IMR-90 (cell line): Measurements from ENCODE around the gene TNFRSF21. TPM values are rescaled to one million over a fixed set of nuclear protein-coding genes. Genes with fewer than 3 reads are reported as not detected.

Experiments
- ATAC-seq: fragments of 200-7000 bp; cut with Tn5 transposase; 2 replicates; pipeline ENCODE4 v1.9.1; 2020; ENCODE audit warnings: low read depth, mild to moderate bottlenecking, moderate library complexity
- BruUV-seq: library from RNA; stranded (reverse); fragments of 400-500 nt; replicated peaks from 2 replicates; lab custom pipeline; 2021; lab: Mats Ljungman, UMichigan
- CTCF ChIA-PET: fragments of 300-600 bp; formaldehyde crosslinking; extraction: SDS; loops from one replicate; lab custom pipeline; 2021; ENCODE audit warnings: antibody characterized with exemption; lab: Yijun Ruan, JAX
- POLR2A ChIA-PET: fragments of 300-600 bp; sonication (Branson Sonifier 250); formaldehyde crosslinking; loops from one replicate; lab custom pipeline; 2022; ENCODE audit warnings: antibody characterized with exemption; ENCODE audit not compliant: unreplicated experiment; lab: Charles Lee
- DNase-seq: peaks from one replicate; pipeline ENCODE4 v3.0.0; 2013
- H2AFZ ChIP-seq: replicated peaks from 2 replicates; pipeline ENCODE3; 2013; ENCODE audit warnings: low read length, mild to moderate bottlenecking; ENCODE audit not compliant: poor library complexity
- H2AK5ac ChIP-seq: 2 replicates; pipeline ENCODE4 v1.6.1; 2013; ENCODE audit warnings: low read depth, low read length, inconsistent platforms
- H2AK9ac ChIP-seq: replicated peaks from 2 replicates; pipeline ENCODE3; 2013; ENCODE audit warnings: mild to moderate bottlenecking, low read depth, low read length, moderate library complexity; ENCODE audit not compliant: poor library complexity
- H2BK120ac ChIP-seq: 2 replicates; pipeline ENCODE4 v1.6.1; 2013; ENCODE audit warnings: low read depth, low read length, inconsistent platforms
- H2BK15ac ChIP-seq: 3 replicates; pipeline ENCODE4 v1.6.1; 2013; ENCODE audit warnings: low read depth, low read length, inconsistent platforms
- H2BK20ac ChIP-seq: 2 replicates; pipeline ENCODE4 v1.6.1; 2013; ENCODE audit warnings: low read depth, mild to moderate bottlenecking, inconsistent platforms, low read length, moderate library complexity
- H2BK5ac ChIP-seq: 2 replicates; pipeline ENCODE4 v1.6.1; 2013; ENCODE audit warnings: mild to moderate bottlenecking, low read depth, low read length, inconsistent platforms; ENCODE audit not compliant: poor library complexity, severe bottlenecking
- H3K14ac ChIP-seq: replicated peaks from 2 replicates; pipeline ENCODE4 v1.6.1; 2013; ENCODE audit warnings: low read depth, low read length, inconsistent platforms
- H3K18ac ChIP-seq: 2 replicates; pipeline ENCODE4 v1.6.1; 2013; ENCODE audit warnings: low read depth, low read length, control low read depth
- H3K23ac ChIP-seq: 2 replicates; pipeline ENCODE4 v1.6.1; 2013; ENCODE audit warnings: low read depth, low read length, inconsistent platforms
- H3K27ac ChIP-seq: 2 replicates; pipeline ENCODE4 v1.5.1; 2013; ENCODE audit warnings: mild to moderate bottlenecking, control low read depth, low read length; ENCODE audit not compliant: insufficient read depth
- H3K27me3 ChIP-seq: 2 replicates; pipeline ENCODE4 v1.6.1; 2013; ENCODE audit warnings: low read length; ENCODE audit not compliant: control insufficient read depth, insufficient read depth
- H3K36me3 ChIP-seq: 2 replicates; pipeline ENCODE4 v1.6.1; 2013; ENCODE audit warnings: low read length, mixed read lengths; ENCODE audit not compliant: control insufficient read depth, insufficient read depth
- H3K4ac ChIP-seq: 2 replicates; pipeline ENCODE4 v1.6.1; 2013; ENCODE audit warnings: low read depth, low read length, inconsistent platforms
- H3K4me1 ChIP-seq: 2 replicates; pipeline ENCODE4 v1.6.1; 2013; ENCODE audit warnings: low read length, mixed read lengths; ENCODE audit not compliant: control insufficient read depth, insufficient read depth
- H3K4me2 ChIP-seq: 2 replicates; pipeline ENCODE4 v1.6.1; 2013; ENCODE audit warnings: low read depth, mild to moderate bottlenecking, control low read depth, low read length, moderate library complexity
- H3K4me3 ChIP-seq: 2 replicates; pipeline ENCODE4 v1.5.1; 2013; ENCODE audit warnings: low read depth, mild to moderate bottlenecking, control low read depth, low read length, moderate library complexity; ENCODE audit not compliant: insufficient read depth
- H3K56ac ChIP-seq: 2 replicates; pipeline ENCODE4 v1.6.1; 2013; ENCODE audit warnings: low read length, inconsistent platforms; ENCODE audit not compliant: insufficient read depth; ENCODE audit errors: extremely low read depth
- H3K79me1 ChIP-seq, 2 experiments: 2 replicates each; pipeline ENCODE4 v1.6.1; 2013; ENCODE audit warnings: low read length in 2 of 2, inconsistent platforms in 1 of 2, low read depth in 1 of 2
- H3K9ac ChIP-seq: 2 replicates; pipeline ENCODE4 v1.6.1; 2013; ENCODE audit warnings: low read depth, low read length, control low read depth
- H3K9me1 ChIP-seq: 2 replicates; pipeline ENCODE4 v1.6.1; 2013; ENCODE audit warnings: low read length, inconsistent platforms; ENCODE audit not compliant: insufficient read depth
- H3K9me3 ChIP-seq: 2 replicates; pipeline ENCODE4 v1.6.1; 2013; ENCODE audit warnings: low read length; ENCODE audit not compliant: control insufficient read depth, insufficient read depth
- H4K20me1 ChIP-seq: 2 replicates; pipeline ENCODE4 v1.6.1; 2013; ENCODE audit warnings: low read length, inconsistent platforms; ENCODE audit not compliant: insufficient read depth
- H4K5ac ChIP-seq: 2 replicates; pipeline ENCODE4 v1.6.1; 2013; ENCODE audit warnings: mild to moderate bottlenecking, low read depth, low read length, control low read depth
- H4K8ac ChIP-seq, 2 experiments: 2 replicates each; pipeline ENCODE4 v1.6.1; 2013; ENCODE audit warnings: low read depth in 2 of 2, low read length in 2 of 2, control low read depth in 1 of 2, inconsistent platforms in 1 of 2
- H4K91ac ChIP-seq: 2 replicates; pipeline ENCODE4 v1.6.1; 2013; ENCODE audit warnings: low read depth, low read length, inconsistent platforms; ENCODE audit not compliant: insufficient read depth
- CEBPB ChIP-seq: IDR thresholded peaks from 2 replicates; pipeline ENCODE4 v1.6.1; 2012; ENCODE audit warnings: low read depth, low read length, improper control_type of control experiment
- ELK1 ChIP-seq: fragments of 150-350 bp; IDR thresholded peaks from 2 replicates; pipeline ENCODE4 v1.6.1; 2016; ENCODE audit warnings: low read depth, mild to moderate bottlenecking, low read length, moderate library complexity, borderline replicate concordance
- FOS ChIP-seq: fragments of 150-350 bp; IDR thresholded peaks from 2 replicates; pipeline ENCODE4 v1.6.1; 2016; ENCODE audit warnings: low read depth, low read length
- MAFK ChIP-seq: IDR thresholded peaks from 2 replicates; pipeline ENCODE4 v1.6.1; 2012; ENCODE audit warnings: low read depth, low read length, improper control_type of control experiment
- MAZ ChIP-seq: IDR thresholded peaks from 2 replicates; pipeline ENCODE4 v1.6.1; 2012; ENCODE audit warnings: low read depth, mild to moderate bottlenecking, low read length, improper control_type of control experiment, moderate library complexity, borderline replicate concordance
- POLR2A ChIP-seq: IDR thresholded peaks from 2 replicates; pipeline ENCODE4 v1.6.1; 2012; ENCODE audit warnings: mild to moderate bottlenecking, low read depth, low read length
- RFX5 ChIP-seq: IDR thresholded peaks from 2 replicates; pipeline ENCODE4 v1.8.0; 2012; ENCODE audit warnings: low read depth, mild to moderate bottlenecking, low read length, moderate library complexity
- WGBS, 2 experiments: methylation state at CpG; one replicate each; pipeline versions ENCODE4 v1.1.5 to v1.1.7; 2013; ENCODE audit warnings: missing lambda C conversion rate in 2 of 2; ENCODE audit not compliant: insufficient read length in 1 of 2; ENCODE audit errors: extremely low coverage in 2 of 2; 5-methylcytosine and 5-hydroxymethylcytosine counted together
- dilution Hi-C: fragments of 300-500 bp; cut with HindIII; formaldehyde crosslinking; loops from one replicate; pipeline ENCODE4 v1.14.3; 2018; ENCODE audit warnings: low sequenced_read_pairs; ENCODE audit not compliant: unreplicated experiment
- in situ Hi-C: fragments of 300-500 bp; cut with MboI; formaldehyde crosslinking; loops from 3 replicates; pipeline ENCODE4 v1.14.3; 2019; ENCODE audit warnings: low sequenced_read_pairs, inconsistent platforms, mixed read lengths
- intact Hi-C: fragments of 100-400 bp; cut with micrococcal nuclease; formaldehyde crosslinking; loops from 2 replicates; pipeline ENCODE4 v1.10.0; 2022
- polyA plus RNA-seq, 3 experiments: library from polyadenylated mRNA; depleted of rRNA; stranded (reverse); fragments of >200 nt; gene quantifications; 2 replicates each; pipeline ENCODE4 v1.2.3, GENCODE V29; 2012; ENCODE audit warnings: low replicate concordance in 1 of 3
- total RNA-seq: library from RNA; depleted of rRNA; stranded (reverse); fragments of >200 nt; gene quantifications from 2 replicates; pipeline ENCODE4 v1.2.3, GENCODE V29; 2012

TNFRSF21 gene
- total and polyA plus RNA-seq, 2 of the 4 experiments (the other 2 are of a cell fraction): 2.9 to 6.9 TPM

DNA sequence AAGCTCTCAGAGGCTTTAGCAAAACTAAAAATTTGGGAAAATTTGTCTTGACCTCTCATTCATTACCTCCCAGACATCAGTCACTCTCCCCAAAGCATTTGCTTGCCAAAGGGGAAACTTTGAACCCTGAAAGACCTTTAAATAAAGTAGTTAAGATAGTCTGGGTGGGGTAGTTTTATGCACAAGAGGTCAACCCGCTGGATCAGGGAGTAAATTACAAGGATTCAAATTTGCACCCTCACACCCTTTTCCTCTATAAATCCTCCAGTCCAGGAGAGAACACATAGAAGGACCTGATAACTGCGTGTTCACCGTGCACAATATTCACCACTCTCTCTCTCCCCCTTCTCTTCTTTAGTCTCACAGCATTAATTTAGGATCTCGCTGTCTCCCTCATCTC lies 36.1 kb upstream of the TNFRSF21 start:
- Histone ChIP-seq H3K56ac (no peak overlapping the region), H4K8ac (no peak overlapping the region), H3K9me1 (peaks cover 2% of the 10 kb centered on the region; the same call in 1 of the 2 replicates), H3K14ac (no peak overlapping the region), H2AK5ac (no peak overlapping the region), H3K79me1 (no peaks in the 10 kb centered on the region), H3K4ac (no peak overlapping the region), H3K9me3 (no peaks in the 10 kb centered on the region), H2AFZ (no peak overlapping the region), H3K18ac (no peak overlapping the region), H4K91ac (no peak overlapping the region), H3K27ac (no peak overlapping the region), H2AK9ac (no peak overlapping the region), H3K27me3 (no peaks in the 10 kb centered on the region), H4K20me1 (no peaks in the 10 kb centered on the region), H3K4me1 (no peaks in the 10 kb centered on the region), H2BK120ac (no peak overlapping the region), H4K5ac (no peak overlapping the region), H3K23ac (no peak overlapping the region), H2BK15ac (no peak overlapping the region), H3K4me2 (no peak overlapping the region), H2BK5ac (no peak overlapping the region), H2BK20ac (no peak overlapping the region), H3K9ac (no peak overlapping the region), H3K36me3 (no peaks in the 10 kb centered on the region), H3K4me3 (no peak overlapping the region)
- intact Hi-C loops (no loop called here), dilution Hi-C loops (no loop called here), in situ Hi-C loops (no loop called here)
- TF ChIP-seq MAFK (no peak), POLR2A (no peak), MAZ (no peak), FOS (no peak), CEBPB (no peak), ELK1 (no peak), RFX5 (no peak)
- WGBS, 2 experiments: 100% methylated on average over 2 of the region's 4 CpGs; no CpG with 5 or more reads in 1 of the 2 experiments
- ATAC-seq (no peak), DNase-seq (no peak)
- POLR2A ChIA-PET: no interaction called here
- CTCF ChIA-PET: no interaction called here
- no TSS peak for BruUV-seq
